ENCODE measurements around the gene MRPS24. TPM values are rescaled to one million over a fixed set of nuclear protein-coding genes. Genes with fewer than 3 reads are reported as not detected.

Gene MRPS24
- total RNA-seq: 100 to 1,000 TPM; 140 to 147 TPM
- polyA plus RNA-seq: 122 TPM

DNA sequence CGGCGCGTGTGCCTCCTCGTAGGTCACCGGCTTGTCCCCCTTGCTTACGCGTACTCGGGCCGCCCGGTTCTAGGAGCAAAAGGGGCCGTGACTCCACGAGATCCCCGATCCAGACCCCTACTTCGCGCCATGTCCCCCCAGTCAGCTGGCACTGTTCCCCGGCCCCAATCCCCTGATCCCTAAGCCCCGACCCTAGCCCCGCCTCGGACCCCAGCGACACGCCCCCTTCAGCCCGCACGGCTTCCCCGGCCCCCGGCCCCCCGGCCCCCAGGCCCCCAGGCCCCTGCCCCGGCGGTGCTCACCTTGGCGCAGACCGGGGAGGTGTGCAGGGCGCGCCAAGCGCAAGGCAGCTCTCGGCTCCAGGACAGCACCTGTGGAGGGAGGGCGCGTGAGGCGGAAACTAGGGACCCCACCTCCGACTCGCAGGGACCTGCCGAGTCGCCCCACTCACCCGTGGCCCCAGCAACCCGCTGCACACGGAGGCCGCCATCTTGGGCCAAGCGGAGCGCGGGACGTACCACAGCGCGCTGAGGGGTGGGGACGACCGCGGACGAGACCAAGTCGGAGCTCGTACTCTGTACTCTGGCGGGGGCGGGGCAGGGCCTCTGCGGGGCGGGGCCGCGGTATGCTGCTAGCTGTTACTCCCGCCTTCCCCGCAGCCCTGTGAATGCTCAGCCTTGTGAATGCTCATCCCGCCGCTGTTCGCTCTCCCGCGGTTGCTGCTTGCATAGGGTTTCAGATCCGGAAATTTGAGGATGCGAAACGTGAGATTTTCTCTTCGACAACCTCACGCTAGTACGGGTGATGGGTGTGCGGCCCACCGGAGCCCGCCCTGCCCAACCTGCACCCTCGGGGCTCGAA, at the start of gene MRPS24:
Gene MRPS24, minus strand, starts transcription at position 512 of the 861 bp plus-strand sequence. Its CDS starts 22 bp downstream, at position 490.
- H3K27ac Mint-ChIP-seq: peak within 1 kb of the TSS; percentile 85 to 97 (median 92)
- Histone ChIP-seq H3K4me1 (ENCODE audit: insufficient read depth, low read length) (peaks cover 19% of the 10 kb centered on the region), H3K36me3 (ENCODE audit: insufficient read depth, low read length) (peaks cover 14% of the 10 kb centered on the region), H3K4me3 (ENCODE audit: low read length) (peak within 1 kb of the TSS; percentile 83), H3K27me3 (ENCODE audit: insufficient read depth, low read length, poor library complexity, severe bottlenecking) (no peaks in the 10 kb centered on the region), H3K27ac (ENCODE audit: low read depth, low read length) (peak within 1 kb of the TSS; percentile 40), H3K9me3 (ENCODE audit: low read length) (no peaks in the 10 kb centered on the region)
- H3K36me3 Mint-ChIP-seq: peaks cover 4 to 37% (median 15%) of the 10 kb centered on the region in 3 donors
- peak within 1 kb of the TSS; percentile 91 to 98 (median 95) for H3K4me3 Mint-ChIP-seq
- DNase-seq: peak; percentile 89 to 98 (median 92)
- CTCF ChIA-PET: interaction anchor here (1.0 kb wide), 1 partner anchor 10 kb away, joined by 3 read pairs; no protein-coding TSS in a partner anchor
- no peaks in the 10 kb centered on the region for H3K9me3 Mint-ChIP-seq
- H3K4me1 Mint-ChIP-seq: peaks cover 21 to 22% (median 22%) of the 10 kb centered on the region in 3 donors
- no peaks in the 10 kb centered on the region for H3K27me3 Mint-ChIP-seq
- POLR2A ChIA-PET: interaction anchor here (0.5 to 1.3 kb wide), 5 partner anchors 36 to 620 kb away, joined by 3 to 10 read pairs (median 5); partner anchors contain the start of genes STK17A and UBE2D4

DNA sequence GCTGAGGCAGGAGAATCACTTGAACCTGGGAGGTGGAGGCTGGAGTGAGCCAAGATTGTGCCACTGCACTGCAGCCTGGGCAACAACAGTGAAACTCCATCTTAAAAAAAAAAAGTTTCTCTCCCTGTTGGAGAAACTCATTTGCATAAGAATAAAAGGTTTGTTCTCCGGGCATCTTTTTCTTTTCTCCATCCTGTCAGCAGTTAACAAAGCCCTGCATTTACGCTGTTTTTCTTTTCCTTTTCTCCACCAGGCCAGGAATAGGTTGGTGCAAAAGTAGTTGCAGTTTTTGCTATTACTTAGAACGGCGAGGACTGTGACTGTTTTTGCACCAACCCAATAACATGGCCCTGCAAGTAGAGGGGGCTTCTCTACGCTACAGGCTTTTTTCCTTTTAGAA, 46.6 kb upstream of the MRPS24 start:
- peaks cover 0 to 10% (median 3%) of the 10 kb centered on the region in 3 donors for H3K4me1 Mint-ChIP-seq
- H3K27me3 Mint-ChIP-seq: no peaks in the 10 kb centered on the region
- Histone ChIP-seq H3K27me3 (ENCODE audit: insufficient read depth, low read length, poor library complexity, severe bottlenecking) (no peaks in the 10 kb centered on the region), H3K36me3 (ENCODE audit: insufficient read depth, low read length) (no peaks in the 10 kb centered on the region), H3K4me3 (ENCODE audit: low read length) (no peak overlapping the region), H3K4me1 (ENCODE audit: insufficient read depth, low read length) (no peaks in the 10 kb centered on the region), H3K9me3 (ENCODE audit: low read length) (no peaks in the 10 kb centered on the region), H3K27ac (ENCODE audit: low read depth, low read length) (no peak overlapping the region)
- H3K9me3 Mint-ChIP-seq: no peaks in the 10 kb centered on the region
- no peak overlapping the region for H3K27ac Mint-ChIP-seq
- CTCF ChIA-PET: no interaction called here
- POLR2A ChIA-PET: no interaction called here
- no peak for DNase-seq
- H3K4me3 Mint-ChIP-seq: no peak overlapping the region
- peaks cover 0 to 15% (median 4%) of the 10 kb centered on the region in 3 donors for H3K36me3 Mint-ChIP-seq

DNA sequence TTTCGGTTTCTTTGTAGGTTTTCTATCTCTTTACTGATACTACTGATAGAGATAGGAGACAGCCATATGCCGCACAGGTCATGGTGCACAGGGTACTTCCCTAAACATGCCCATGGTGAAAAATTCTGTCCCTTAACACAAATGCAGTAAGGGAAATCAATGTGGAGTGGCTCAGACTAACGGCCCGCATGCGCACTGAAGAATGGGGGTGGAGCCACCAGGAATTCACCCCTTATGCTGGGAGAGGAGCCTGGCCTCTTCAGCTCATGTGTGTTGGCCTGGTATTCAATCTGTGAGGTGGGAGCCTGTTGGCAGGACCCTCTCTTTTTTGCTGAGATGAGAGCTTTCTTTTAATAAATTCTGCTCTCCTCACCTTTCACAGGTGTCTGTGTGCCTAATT, 45.5 kb upstream of the MRPS24 start:
- Mint-ChIP-seq H3K27ac (no peak overlapping the region), H3K27me3 (no peaks in the 10 kb centered on the region), H3K4me1 (peaks cover 0 to 7% (median 0%) of the 10 kb centered on the region in 3 donors), H3K9me3 (no peaks in the 10 kb centered on the region), H3K4me3 (no peak overlapping the region), H3K36me3 (peaks cover 0 to 10% (median 4%) of the 10 kb centered on the region in 3 donors)
- H3K36me3 ChIP-seq (ENCODE audit: insufficient read depth, low read length): no peaks in the 10 kb centered on the region
- no peaks in the 10 kb centered on the region for H3K27me3 ChIP-seq (ENCODE audit: insufficient read depth, low read length, poor library complexity, severe bottlenecking)
- H3K4me1 ChIP-seq (ENCODE audit: insufficient read depth, low read length): no peaks in the 10 kb centered on the region
- no peaks in the 10 kb centered on the region for H3K9me3 ChIP-seq (ENCODE audit: low read length)
- POLR2A ChIA-PET: no interaction called here
- no peak overlapping the region for H3K27ac ChIP-seq (ENCODE audit: low read depth, low read length)
- no peak for DNase-seq
- no peak overlapping the region for H3K4me3 ChIP-seq (ENCODE audit: low read length)
- CTCF ChIA-PET: no interaction called here

DNA sequence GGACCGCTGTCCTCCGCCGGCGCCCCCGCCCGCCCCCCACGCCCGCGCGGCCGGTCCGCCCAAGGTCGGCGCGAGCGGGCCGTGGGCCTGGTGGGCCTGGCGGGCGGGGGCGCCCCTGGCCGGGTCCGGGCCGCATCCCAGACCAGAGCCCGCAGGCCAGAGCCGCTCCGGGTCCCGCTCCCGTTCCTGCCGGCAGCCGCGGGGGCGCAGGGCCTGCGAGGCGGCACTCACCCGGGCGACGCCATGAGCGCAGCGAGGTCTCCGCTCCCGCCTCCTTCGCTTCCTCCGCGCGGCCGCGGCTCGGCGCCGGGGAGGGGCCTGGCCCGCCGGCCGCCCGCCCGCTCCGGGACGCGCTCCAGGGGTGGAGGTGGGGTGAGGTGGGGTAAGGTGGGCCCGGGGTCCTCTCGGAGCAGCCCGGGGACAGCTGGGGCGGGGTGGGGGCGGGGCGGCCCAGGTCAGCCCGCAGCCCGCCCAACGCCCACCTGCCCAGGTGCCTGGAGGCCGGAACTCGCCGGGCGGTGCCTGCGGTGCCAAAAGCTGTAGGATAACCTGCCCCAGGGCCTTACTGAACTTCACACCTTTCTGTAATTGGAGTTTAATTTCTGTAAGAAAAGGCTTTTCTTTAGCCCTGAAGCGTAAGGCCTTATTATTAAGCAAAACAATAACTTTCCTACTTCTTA, 37.2 kb upstream of the MRPS24 start, which contains the start of gene URGCP:
Gene URGCP, minus strand, starts transcription at position 266 of the 680 bp plus-strand sequence. Its CDS starts 21 bp downstream, at position 245.
- peaks cover 30 to 45% (median 44%) of the 10 kb centered on the region in 3 donors for H3K4me1 Mint-ChIP-seq
- H3K27ac ChIP-seq (ENCODE audit: low read depth, low read length): peak within 1 kb of the TSS; percentile 57
- H3K27ac Mint-ChIP-seq: peak within 1 kb of the TSS; percentile 68 to 97 (median 95)
- peak within 1 kb of the TSS; percentile 88 to 96 (median 95) for H3K4me3 Mint-ChIP-seq
- CTCF ChIA-PET: interaction anchor here (0.9 kb wide), 1 partner anchor 12 kb away, joined by 3 read pairs; no protein-coding TSS in a partner anchor
- H3K4me1 ChIP-seq (ENCODE audit: insufficient read depth, low read length): peaks cover 20% of the 10 kb centered on the region
- no peaks in the 10 kb centered on the region for H3K27me3 Mint-ChIP-seq
- peaks cover 0 to 5% (median 0%) of the 10 kb centered on the region in 3 donors for H3K36me3 Mint-ChIP-seq
- peak; percentile 35 to 68 (median 44) for DNase-seq
- H3K4me3 ChIP-seq (ENCODE audit: low read length): peak within 1 kb of the TSS; percentile 58
- H3K9me3 Mint-ChIP-seq: no peaks in the 10 kb centered on the region
- H3K36me3 ChIP-seq (ENCODE audit: insufficient read depth, low read length): no peaks in the 10 kb centered on the region
- no peaks in the 10 kb centered on the region for H3K9me3 ChIP-seq (ENCODE audit: low read length)
- H3K27me3 ChIP-seq (ENCODE audit: insufficient read depth, low read length, poor library complexity, severe bottlenecking): no peaks in the 10 kb centered on the region
- POLR2A ChIA-PET: interaction anchor here (1.8 kb wide), 1 partner anchor 20 kb away, joined by 7 read pairs; the partner anchor contains the start of gene UBE2D4

DNA sequence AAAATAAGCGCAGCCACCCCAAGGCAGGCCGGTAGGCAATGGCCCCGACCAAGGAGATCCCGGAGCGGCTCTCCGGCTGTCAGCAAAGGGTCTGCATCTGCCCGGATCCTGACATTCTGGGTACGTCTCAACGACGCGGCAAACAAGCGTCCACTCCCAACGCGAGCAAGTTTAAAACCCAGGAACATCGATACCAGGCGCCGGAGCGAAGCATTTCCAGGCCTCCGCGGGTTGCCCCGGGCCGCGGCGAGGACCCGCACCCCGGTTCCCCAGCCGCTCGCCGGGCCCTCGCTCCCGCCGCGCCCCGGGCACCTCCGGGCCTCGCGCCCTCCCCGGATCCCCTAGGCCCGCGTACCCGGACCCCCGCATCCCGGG, 36.6 kb upstream of the MRPS24 start:
- H3K27me3 Mint-ChIP-seq: no peaks in the 10 kb centered on the region
- Histone ChIP-seq H3K27ac (ENCODE audit: low read depth, low read length) (peak overlapping the region; percentile 57), H3K4me1 (ENCODE audit: insufficient read depth, low read length) (peaks cover 20% of the 10 kb centered on the region), H3K27me3 (ENCODE audit: insufficient read depth, low read length, poor library complexity, severe bottlenecking) (no peaks in the 10 kb centered on the region), H3K9me3 (ENCODE audit: low read length) (no peaks in the 10 kb centered on the region), H3K36me3 (ENCODE audit: insufficient read depth, low read length) (no peaks in the 10 kb centered on the region), H3K4me3 (ENCODE audit: low read length) (peak overlapping the region; percentile 58)
- H3K27ac Mint-ChIP-seq: peak overlapping the region; percentile 68 to 97 (median 95)
- ChIA-PET CTCF (no interaction called here), POLR2A (interaction anchor here (1.5 to 1.8 kb wide), 2 partner anchors 21 to 37 kb away, joined by 6 to 7 read pairs; partner anchors contain the start of genes MRPS24 and UBE2D4)
- peaks cover 0 to 5% (median 0%) of the 10 kb centered on the region in 3 donors for H3K36me3 Mint-ChIP-seq
- H3K4me1 Mint-ChIP-seq: peaks cover 30 to 47% (median 44%) of the 10 kb centered on the region in 3 donors
- peak overlapping the region; percentile 88 to 96 (median 95) for H3K4me3 Mint-ChIP-seq
- DNase-seq: no peak
- no peaks in the 10 kb centered on the region for H3K9me3 Mint-ChIP-seq

DNA sequence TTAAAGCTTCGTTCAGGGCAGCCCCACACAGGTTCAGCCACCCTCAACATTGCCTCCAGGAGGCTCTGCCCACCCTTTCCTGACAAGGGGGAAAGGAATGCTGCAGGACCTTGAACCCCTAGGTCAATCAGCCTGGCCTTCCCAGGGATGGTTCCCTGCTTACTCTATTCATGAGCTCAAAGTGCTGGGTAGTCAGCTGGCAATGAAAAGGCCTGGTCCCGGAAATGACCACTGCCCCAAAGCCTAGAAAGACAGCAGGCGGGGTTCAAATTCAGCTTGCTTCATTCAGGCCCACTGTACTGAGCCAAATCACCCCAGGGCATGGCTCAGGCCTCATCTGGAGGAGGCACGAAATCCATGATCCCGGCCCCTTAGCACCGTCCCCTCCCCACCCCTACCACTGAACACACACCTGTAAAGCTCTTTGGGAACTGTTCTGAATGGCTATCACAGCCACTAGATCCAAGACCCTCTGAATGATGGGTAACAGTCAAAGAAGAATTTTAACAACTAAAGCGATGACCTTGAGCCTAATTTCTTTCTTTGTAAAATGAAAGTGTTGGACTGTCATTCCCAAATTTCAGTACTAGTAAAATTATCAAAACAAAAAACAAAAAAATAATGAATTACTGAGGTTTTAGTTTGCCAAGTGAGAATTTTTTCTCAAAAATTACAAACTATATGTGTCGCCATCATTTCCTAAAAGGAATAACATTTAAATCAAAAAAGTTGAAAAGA, 36.1 kb upstream of the MRPS24 start:
- Histone ChIP-seq H3K4me1 (ENCODE audit: insufficient read depth, low read length) (peaks cover 20% of the 10 kb centered on the region), H3K9me3 (ENCODE audit: low read length) (no peaks in the 10 kb centered on the region), H3K36me3 (ENCODE audit: insufficient read depth, low read length) (no peaks in the 10 kb centered on the region), H3K27ac (ENCODE audit: low read depth, low read length) (peak overlapping the region; percentile 57), H3K4me3 (ENCODE audit: low read length) (peak overlapping the region; percentile 58), H3K27me3 (ENCODE audit: insufficient read depth, low read length, poor library complexity, severe bottlenecking) (no peaks in the 10 kb centered on the region)
- peaks cover 0 to 8% (median 0%) of the 10 kb centered on the region in 3 donors for H3K36me3 Mint-ChIP-seq
- ChIA-PET CTCF (no interaction called here), POLR2A (interaction anchor here (0.7 to 1.5 kb wide), 2 partner anchors 36 to 1556 kb away, joined by 4 to 6 read pairs; partner anchors contain the start of gene MRPS24)
- H3K4me1 Mint-ChIP-seq: peaks cover 30 to 51% (median 44%) of the 10 kb centered on the region in 3 donors
- no peaks in the 10 kb centered on the region for H3K9me3 Mint-ChIP-seq
- H3K27ac Mint-ChIP-seq: peak overlapping the region; percentile 68 to 97 (median 95)
- H3K27me3 Mint-ChIP-seq: no peaks in the 10 kb centered on the region
- H3K4me3 Mint-ChIP-seq: peak overlapping the region; percentile 88 to 96 (median 95)
- no peak for DNase-seq

DNA sequence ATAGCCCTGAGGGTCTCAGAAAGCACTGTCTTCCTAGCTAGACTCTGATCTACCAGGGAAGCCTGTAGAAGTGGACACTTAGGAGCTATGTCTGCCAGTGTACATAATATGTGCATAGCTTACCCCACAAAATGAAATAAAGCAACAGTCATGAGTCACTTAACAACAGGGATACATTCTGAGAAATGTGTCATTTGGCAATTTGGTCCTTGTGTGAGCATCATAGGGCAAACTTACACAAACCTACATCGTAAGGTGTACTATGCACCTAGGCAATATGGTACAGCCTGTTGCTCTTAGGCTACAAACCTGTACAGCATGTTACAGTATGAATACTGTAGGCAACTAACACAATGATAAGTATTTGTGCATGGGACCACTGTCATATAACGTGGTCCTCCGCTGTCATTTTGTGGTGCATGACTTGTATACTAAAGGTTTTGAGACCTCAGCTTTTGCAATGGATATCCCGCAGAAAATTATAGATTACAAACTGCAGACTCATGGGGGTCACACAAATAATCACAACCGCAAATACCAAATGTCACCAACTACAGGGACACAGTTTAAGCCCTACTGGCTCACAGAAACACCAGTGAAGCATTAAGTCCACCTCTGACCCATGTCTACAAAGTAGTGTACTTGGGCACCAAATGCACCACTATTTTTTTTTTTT, 35.4 kb upstream of the MRPS24 start:
- H3K27me3 Mint-ChIP-seq: no peaks in the 10 kb centered on the region
- H3K27ac ChIP-seq (ENCODE audit: low read depth, low read length): no peak overlapping the region
- H3K27ac Mint-ChIP-seq: peak overlapping the region in 6 of 8 donors; percentile 25 to 68 (median 58)
- no peaks in the 10 kb centered on the region for H3K9me3 ChIP-seq (ENCODE audit: low read length)
- no peak for DNase-seq
- H3K4me3 Mint-ChIP-seq: peak overlapping the region; percentile 29 to 96 (median 95)
- peak overlapping the region; percentile 58 for H3K4me3 ChIP-seq (ENCODE audit: low read length)
- peaks cover 20% of the 10 kb centered on the region for H3K4me1 ChIP-seq (ENCODE audit: insufficient read depth, low read length)
- ChIA-PET POLR2A (interaction anchor here (0.7 to 1.5 kb wide), 2 partner anchors 35 to 1557 kb away, joined by 4 to 6 read pairs; partner anchors contain the start of gene MRPS24), CTCF (no interaction called here)
- no peaks in the 10 kb centered on the region for H3K27me3 ChIP-seq (ENCODE audit: insufficient read depth, low read length, poor library complexity, severe bottlenecking)
- no peaks in the 10 kb centered on the region for H3K36me3 ChIP-seq (ENCODE audit: insufficient read depth, low read length)
- peaks cover 30 to 51% (median 44%) of the 10 kb centered on the region in 3 donors for H3K4me1 Mint-ChIP-seq
- no peaks in the 10 kb centered on the region for H3K9me3 Mint-ChIP-seq
- H3K36me3 Mint-ChIP-seq: peaks cover 0 to 8% (median 0%) of the 10 kb centered on the region in 3 donors

All from CD8-positive, alpha-beta memory T cell (primary cell).